HepG2 (cell line): Measurements from ENCODE around the gene RBFOX1. TPM values are rescaled to one million over a fixed set of nuclear protein-coding genes. Genes with fewer than 3 reads are reported as not detected.

ENCODE experiments used
- ATAC-seq: fragments of 200-7000 bp; cut with Tn5 transposase; 3 replicates; pipeline ENCODE4 v1.9.1; 2020; ENCODE audit warnings: mild to moderate bottlenecking, moderate library complexity
- BruUV-seq: library from RNA; stranded (reverse); fragments of 400-500 nt; replicated peaks from 2 replicates; lab custom pipeline; 2021; lab: Mats Ljungman, UMichigan
- CTCF ChIA-PET: fragments of 300-600 bp; formaldehyde crosslinking; extraction: SDS; loops from one replicate; lab custom pipeline; 2021; ENCODE audit warnings: low total read pairs, inconsistent platforms, low intra/inter-chr PET ratio; lab: Yijun Ruan, JAX
- POLR2A ChIA-PET: fragments of 350-600 bp; sonication (Branson Sonifier 250); formaldehyde crosslinking; loops from one replicate; lab custom pipeline; 2020; ENCODE audit warnings: antibody characterized with exemption, inconsistent platforms; lab: Yijun Ruan, JAX
- DNase-seq: peaks from one replicate; pipeline ENCODE4 v3.0.0-alpha.2; 2015; ENCODE audit warnings: low spot score
- FAIRE-seq: peaks from 3 replicates; lab custom pipeline; 2011; peaks lifted over from hg19 to GRCh38; lab: Jason Lieb, UNC
- H2AFZ ChIP-seq: one replicate; pipeline ENCODE4 v1.6.1; 2011; ENCODE audit warnings: low read length, inconsistent platforms
- H3K27ac ChIP-seq: fragments of 300-600 bp; 3 replicates; pipeline ENCODE4 v1.8.0; 2011; ENCODE audit warnings: mixed run types, mild to moderate bottlenecking, mixed read lengths, low read length, inconsistent platforms; ENCODE audit not compliant: insufficient read depth; ENCODE audit errors: extremely low read length
- H3K27me3 ChIP-seq, 2 experiments: fragments of 200-600 bp in 1 of 2; 2 replicates in 1 of 2; 3 replicates in 1 of 2; pipeline versions ENCODE4 v1.6.0 to v1.8.0; 2011; ENCODE audit warnings: low read length in 2 of 2, mild to moderate bottlenecking in 2 of 2, moderate library complexity in 2 of 2, inconsistent platforms in 1 of 2; ENCODE audit not compliant: insufficient read depth in 2 of 2, control insufficient read depth in 1 of 2
- H3K36me3 ChIP-seq, 2 experiments: fragments of 200-600 bp in 1 of 2; replicated peaks in 1 of 2; 2 replicates in 1 of 2; 3 replicates in 1 of 2; pipeline versions ENCODE4 v1.5.1 to v1.8.0; 2011; ENCODE audit warnings: low read length in 2 of 2, inconsistent platforms in 1 of 2; ENCODE audit not compliant: insufficient read depth in 2 of 2, control insufficient read depth in 1 of 2
- H3K4me1 ChIP-seq: 2 replicates; pipeline ENCODE4 v1.5.1; 2012; ENCODE audit warnings: low read length, inconsistent platforms; ENCODE audit not compliant: insufficient read depth
- H3K4me2 ChIP-seq: 2 replicates; pipeline ENCODE4 v1.6.0; 2011; ENCODE audit warnings: low read depth, low read length, inconsistent platforms
- H3K4me3 ChIP-seq, 3 experiments: fragments of 200-600 bp in 1 of 3; sonication (generic), shearing (Covaris generic) in 1 of 3; replicated peaks in 1 of 3; 2 replicates each; pipeline ENCODE4 v1.5.1; 2011 to 2016; ENCODE audit warnings: low read length in 3 of 3, inconsistent platforms in 2 of 3, low read depth in 2 of 3, mild to moderate bottlenecking in 2 of 3, control low read depth in 1 of 3, mixed read lengths in 1 of 3; ENCODE audit not compliant: insufficient read depth in 1 of 3
- H3K79me2 ChIP-seq: one replicate; pipeline ENCODE4 v1.6.1; 2011; ENCODE audit warnings: low read length, inconsistent platforms; ENCODE audit not compliant: insufficient read depth
- H3K9ac ChIP-seq: 2 replicates; pipeline ENCODE4 v1.6.0; 2011; ENCODE audit warnings: mild to moderate bottlenecking, low read depth, low read length, inconsistent platforms; ENCODE audit not compliant: insufficient read depth
- H3K9me3 ChIP-seq: 2 replicates; pipeline ENCODE4 v1.5.1; 2012; ENCODE audit warnings: mild to moderate bottlenecking, low read length
- H4K20me1 ChIP-seq: 2 replicates; pipeline ENCODE4 v1.6.0; 2011; ENCODE audit warnings: inconsistent platforms, mild to moderate bottlenecking, low read length, moderate library complexity; ENCODE audit not compliant: insufficient read depth
- ARNTL ChIP-seq: sonication (generic); formaldehyde crosslinking; IDR thresholded peaks from 2 replicates; pipeline ENCODE4 v1.4.0; 2020; ENCODE audit warnings: mild to moderate bottlenecking, missing genetic modification reagents
- CBX5 ChIP-seq: sonication (generic); formaldehyde crosslinking; IDR thresholded peaks from 2 replicates; pipeline ENCODE4 v1.4.0; 2020; ENCODE audit warnings: missing genetic modification reagents, borderline replicate concordance
- ETV5 ChIP-seq: IDR thresholded peaks from 2 replicates; pipeline ENCODE4 v1.6.1; 2018; ENCODE audit warnings: missing biosample characterization, missing genetic modification reagents, inconsistent platforms, borderline replicate concordance
- HCFC1 ChIP-seq: fragments of 150-350 bp; IDR thresholded peaks from 2 replicates; pipeline ENCODE4 v1.6.1; 2014; ENCODE audit warnings: low read depth, low read length
- HIVEP1 ChIP-seq: sonication (generic); formaldehyde crosslinking; IDR thresholded peaks from 2 replicates; pipeline ENCODE4 v1.4.0; 2020; ENCODE audit warnings: mild to moderate bottlenecking, missing genetic modification reagents
- MEIS1 ChIP-seq: sonication (generic); formaldehyde crosslinking; IDR thresholded peaks from 2 replicates; pipeline ENCODE4 v1.9.0; 2021; ENCODE audit warnings: mild to moderate bottlenecking, missing genetic modification reagents, moderate library complexity, borderline replicate concordance
- PLRG1 ChIP-seq: fragments of 450-650 bp; conservative IDR thresholded peaks from 2 replicates; pipeline ENCODE4 v1.6.1; 2016
- SMC3 ChIP-seq: IDR thresholded peaks from 2 replicates; pipeline ENCODE4 v1.6.1; 2011; ENCODE audit warnings: low read length, improper control_type of control experiment
- SOX6 ChIP-seq, 2 experiments: fragments of 450-650 bp in 1 of 2; sonication (generic) in 1 of 2; formaldehyde crosslinking in 1 of 2; IDR thresholded peaks; 2 replicates each; pipeline versions ENCODE4 v1.4.0 to v1.6.1; 2017 to 2020; ENCODE audit warnings: antibody characterized with exemption in 1 of 2, mild to moderate bottlenecking in 1 of 2, missing genetic modification reagents in 1 of 2
- SRSF1 ChIP-seq: fragments of 200-400 bp; formaldehyde crosslinking; optimal IDR thresholded peaks from 2 replicates; pipeline ENCODE3; 2017; ENCODE audit warnings: mild to moderate bottlenecking, low read depth, low read length, moderate library complexity
- TEAD2 ChIP-seq: sonication (generic); formaldehyde crosslinking; IDR thresholded peaks from 2 replicates; pipeline ENCODE4 v1.9.0; 2021; ENCODE audit warnings: missing genetic modification reagents
- ZBTB8A ChIP-seq: sonication (generic); formaldehyde crosslinking; IDR thresholded peaks from 2 replicates; pipeline ENCODE4 v1.4.0; 2020; ENCODE audit warnings: mild to moderate bottlenecking, low read depth, missing genetic modification reagents, borderline replicate concordance
- ZNF543 ChIP-seq: sonication (generic); formaldehyde crosslinking; IDR thresholded peaks from 2 replicates; pipeline ENCODE4 v1.4.0; 2020; ENCODE audit warnings: mild to moderate bottlenecking, missing genetic modification reagents
- ZNF720 ChIP-seq: sonication (generic); formaldehyde crosslinking; IDR thresholded peaks from 2 replicates; pipeline ENCODE4 v1.4.0; 2020; ENCODE audit warnings: missing genetic modification reagents
- WGBS: methylation state at CpG from one replicate; pipeline ENCODE4 v1.1.6; 2017; ENCODE audit warnings: low lambda C conversion rate; 5-methylcytosine and 5-hydroxymethylcytosine counted together
- in situ Hi-C: cut with HindIII; loops from 2 replicates; pipeline ENCODE4 v1.10.0; 2017; ENCODE audit warnings: low pct_unique_long_range_greater_than_20kb; ENCODE audit not compliant: extremely low pct_ligation_motif_present
- intact Hi-C: fragments of 100-400 bp; cut with micrococcal nuclease; formaldehyde crosslinking; loops from one replicate; pipeline ENCODE4 v1.10.0; 2022; ENCODE audit not compliant: unreplicated experiment
- polyA plus RNA-seq, 8 experiments: library from polyadenylated mRNA; depleted of rRNA in 3 of 8; stranded (reverse) in 7 of 8; unstranded in 1 of 8; fragments of >200 nt; fragmentation: Illumina TruSeq in 4 of 8; extraction: Trizol in 4 of 8; gene quantifications; 2 replicates each; pipeline versions ENCODE4 v1.2.1 to v1.2.3, GENCODE V29; 2011 to 2016; ENCODE audit warnings: low read depth in 4 of 8, missing spikeins in 1 of 8, mixed read lengths in 1 of 8; ENCODE audit not compliant: insufficient read depth in 1 of 8
- total RNA-seq, 5 experiments: library from RNA; depleted of rRNA; stranded (reverse); fragments of >200 nt; fragmentation: Illumina TruSeq; extraction: Trizol; gene quantifications; 2 replicates each; pipeline ENCODE4 v1.2.3, GENCODE V29; 2016; ENCODE audit warnings: low read depth in 1 of 5
- TF ChIP-seq, protein P1 (sequence below): sonication (generic); formaldehyde crosslinking; IDR thresholded peaks from 2 replicates; pipeline ENCODE4 v1.4.0; 2020; ENCODE audit warnings: missing genetic modification reagents
- TF ChIP-seq, protein P2 (sequence below): sonication (generic); formaldehyde crosslinking; IDR thresholded peaks from 2 replicates; pipeline ENCODE4 v1.5.0; 2020; ENCODE audit warnings: mild to moderate bottlenecking, missing genetic modification reagents

The RBFOX1 gene
- total and polyA plus RNA-seq, 2 of the 13 experiments (the other 11 are each of a cell fraction or from before 2014, with no cell fraction given): not detected

- Histone ChIP-seq H4K20me1 (no peaks in the 10 kb centered on the region), H3K36me3 (no peaks in the 10 kb centered on the region), H3K27ac (no peak overlapping the region), H3K4me3 (no peak overlapping the region), H3K79me2 (no peaks in the 10 kb centered on the region), H3K4me2 (no peak overlapping the region), H3K9ac (no peak overlapping the region), H3K27me3 (peaks cover 0 to 7% of the 10 kb centered on the region in 2 experiments; a peak in 1 of 5 replicates), H3K4me1 (no peaks in the 10 kb centered on the region), H3K9me3 (no peaks in the 10 kb centered on the region), H2AFZ (no peak overlapping the region)
- ChIA-PET POLR2A (no interaction called here), CTCF (no interaction called here)
- TF ChIP-seq MEIS1 (CRISPR knock-in tag) (no peak), ZBTB8A (CRISPR knock-in tag) (no peak), HIVEP1 (CRISPR knock-in tag) (no peak), TEAD2 (no peak), CBX5 (no peak), SOX6 (IDR thresholded peaks at IDR 0.05) (no peak), SOX6 (CRISPR knock-in tag; IDR thresholded peaks at IDR 0.05) (no peak), ZNF543 (no peak), ZNF720 (no peak), HCFC1 (no peak), PLRG1 (no peak), SMC3 (no peak), SRSF1 (no peak), ARNTL (CRISPR knock-in tag) (no peak), ETV5 (CRISPR knock-in tag) (no peak)
- TF ChIP-seq, protein P1, sequence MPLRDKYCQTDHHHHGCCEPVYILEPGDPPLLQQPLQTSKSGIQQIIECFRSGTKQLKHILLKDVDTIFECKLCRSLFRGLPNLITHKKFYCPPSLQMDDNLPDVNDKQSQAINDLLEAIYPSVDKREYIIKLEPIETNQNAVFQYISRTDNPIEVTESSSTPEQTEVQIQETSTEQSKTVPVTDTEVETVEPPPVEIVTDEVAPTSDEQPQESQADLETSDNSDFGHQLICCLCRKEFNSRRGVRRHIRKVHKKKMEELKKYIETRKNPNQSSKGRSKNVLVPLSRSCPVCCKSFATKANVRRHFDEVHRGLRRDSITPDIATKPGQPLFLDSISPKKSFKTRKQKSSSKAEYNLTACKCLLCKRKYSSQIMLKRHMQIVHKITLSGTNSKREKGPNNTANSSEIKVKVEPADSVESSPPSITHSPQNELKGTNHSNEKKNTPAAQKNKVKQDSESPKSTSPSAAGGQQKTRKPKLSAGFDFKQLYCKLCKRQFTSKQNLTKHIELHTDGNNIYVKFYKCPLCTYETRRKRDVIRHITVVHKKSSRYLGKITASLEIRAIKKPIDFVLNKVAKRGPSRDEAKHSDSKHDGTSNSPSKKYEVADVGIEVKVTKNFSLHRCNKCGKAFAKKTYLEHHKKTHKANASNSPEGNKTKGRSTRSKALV (CRISPR knock-in tag): no peak
- TF ChIP-seq, protein P2, sequence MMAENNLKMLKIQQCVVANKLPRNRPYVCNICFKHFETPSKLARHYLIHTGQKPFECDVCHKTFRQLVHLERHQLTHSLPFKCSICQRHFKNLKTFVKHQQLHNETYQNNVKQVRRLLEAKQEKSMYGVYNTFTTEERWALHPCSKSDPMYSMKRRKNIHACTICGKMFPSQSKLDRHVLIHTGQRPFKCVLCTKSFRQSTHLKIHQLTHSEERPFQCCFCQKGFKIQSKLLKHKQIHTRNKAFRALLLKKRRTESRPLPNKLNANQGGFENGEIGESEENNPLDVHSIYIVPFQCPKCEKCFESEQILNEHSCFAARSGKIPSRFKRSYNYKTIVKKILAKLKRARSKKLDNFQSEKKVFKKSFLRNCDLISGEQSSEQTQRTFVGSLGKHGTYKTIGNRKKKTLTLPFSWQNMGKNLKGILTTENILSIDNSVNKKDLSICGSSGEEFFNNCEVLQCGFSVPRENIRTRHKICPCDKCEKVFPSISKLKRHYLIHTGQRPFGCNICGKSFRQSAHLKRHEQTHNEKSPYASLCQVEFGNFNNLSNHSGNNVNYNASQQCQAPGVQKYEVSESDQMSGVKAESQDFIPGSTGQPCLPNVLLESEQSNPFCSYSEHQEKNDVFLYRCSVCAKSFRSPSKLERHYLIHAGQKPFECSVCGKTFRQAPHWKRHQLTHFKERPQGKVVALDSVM (CRISPR knock-in tag): no peak
- in situ Hi-C loops: no loop called here
- ATAC-seq: no peak
- no peak for FAIRE-seq
- no TSS peak for BruUV-seq
- 27% methylated on average over 21 of the region's 21 CpGs for WGBS
- intact Hi-C loops: no loop called here
- no peak for DNase-seq
Measured at GRCh38 chr16:7422036-7422888, 89.6 kb downstream of the RBFOX1 start.
